SU-DHL-6 (cell line): Measurements from ENCODE around the gene MFSD6.

Source experiments
- EZH2phosphoT487 ChIP-seq: fragments of 200-600 bp; sonication (generic), shearing (Covaris generic); conservative IDR thresholded peaks from 2 replicates; pipeline ENCODE4 v1.6.1; 2018; ENCODE audit warnings: mild to moderate bottlenecking, antibody characterized with exemption, low read length, moderate library complexity, mixed read lengths
- TF ChIP-seq, protein P1 (sequence below): fragments of 200-600 bp; sonication (generic); IDR thresholded peaks from one replicate; pipeline ENCODE4 v1.5.1; 2017; ENCODE audit warnings: antibody characterized with exemption, mild to moderate bottlenecking, low read length, moderate library complexity; ENCODE audit not compliant: insufficient read depth, poor library complexity, severe bottlenecking

- TF ChIP-seq, protein P1, sequence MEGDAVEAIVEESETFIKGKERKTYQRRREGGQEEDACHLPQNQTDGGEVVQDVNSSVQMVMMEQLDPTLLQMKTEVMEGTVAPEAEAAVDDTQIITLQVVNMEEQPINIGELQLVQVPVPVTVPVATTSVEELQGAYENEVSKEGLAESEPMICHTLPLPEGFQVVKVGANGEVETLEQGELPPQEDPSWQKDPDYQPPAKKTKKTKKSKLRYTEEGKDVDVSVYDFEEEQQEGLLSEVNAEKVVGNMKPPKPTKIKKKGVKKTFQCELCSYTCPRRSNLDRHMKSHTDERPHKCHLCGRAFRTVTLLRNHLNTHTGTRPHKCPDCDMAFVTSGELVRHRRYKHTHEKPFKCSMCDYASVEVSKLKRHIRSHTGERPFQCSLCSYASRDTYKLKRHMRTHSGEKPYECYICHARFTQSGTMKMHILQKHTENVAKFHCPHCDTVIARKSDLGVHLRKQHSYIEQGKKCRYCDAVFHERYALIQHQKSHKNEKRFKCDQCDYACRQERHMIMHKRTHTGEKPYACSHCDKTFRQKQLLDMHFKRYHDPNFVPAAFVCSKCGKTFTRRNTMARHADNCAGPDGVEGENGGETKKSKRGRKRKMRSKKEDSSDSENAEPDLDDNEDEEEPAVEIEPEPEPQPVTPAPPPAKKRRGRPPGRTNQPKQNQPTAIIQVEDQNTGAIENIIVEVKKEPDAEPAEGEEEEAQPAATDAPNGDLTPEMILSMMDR: no peak
- TF ChIP-seq EZH2phosphoT487: no peak
Measured at GRCh38 chr2:190514676-190515075, 106.5 kb downstream of the MFSD6 start.
